Coronary artery (tissue), 2 donors: Measurements from ENCODE around the gene RUFY1.
"Not testable (repeated sequence)": the region's sequence is repeated elsewhere in the genome, so short reads cannot be mapped to it uniquely, and the experiment has no call there.

Source experiments
- DNase-seq: peaks from one replicate; pipeline ENCODE4 v3.0.0-alpha.2; 2017; ENCODE audit warnings: low spot score
- H3K27ac ChIP-seq, 2 donors: fragments of 200-600 bp; sonication (generic); one replicate each; pipeline ENCODE4 v1.5.1; 2016 to 2019
- H3K4me3 ChIP-seq: fragments of 200-600 bp; sonication (generic); 2 replicates; pipeline ENCODE4 v1.5.1; 2016; ENCODE audit warnings: mild to moderate bottlenecking, moderate library complexity
- CTCF ChIP-seq: fragments of 200-600 bp; sonication (generic); IDR thresholded peaks from one replicate; pipeline ENCODE4 v1.5.1; 2019; ENCODE audit warnings: antibody characterized with exemption

RUFY1 gene

GRCh38 chr5:179550511-179551342 lies at the start of gene RUFY1:
Gene RUFY1, plus strand, starts transcription at chr5:179550554. Its CDS starts 16 bp downstream, at chr5:179550570.
- peak within 1 kb of the TSS; percentile 92 to 96 for H3K27ac ChIP-seq

GRCh38 chr5:179501997-179502396 lies 48.4 kb upstream of the RUFY1 start:
- H3K4me3 ChIP-seq, H3K27ac ChIP-seq, DNase-seq: not testable (repeated sequence)

More at GRCh38 chr5:179550511-179551342, at the start of gene RUFY1:
- peak within 1 kb of the TSS; percentile 91 for H3K4me3 ChIP-seq
- DNase-seq = peak; percentile 86
- TF ChIP-seq CTCF = no peak

DNA sequence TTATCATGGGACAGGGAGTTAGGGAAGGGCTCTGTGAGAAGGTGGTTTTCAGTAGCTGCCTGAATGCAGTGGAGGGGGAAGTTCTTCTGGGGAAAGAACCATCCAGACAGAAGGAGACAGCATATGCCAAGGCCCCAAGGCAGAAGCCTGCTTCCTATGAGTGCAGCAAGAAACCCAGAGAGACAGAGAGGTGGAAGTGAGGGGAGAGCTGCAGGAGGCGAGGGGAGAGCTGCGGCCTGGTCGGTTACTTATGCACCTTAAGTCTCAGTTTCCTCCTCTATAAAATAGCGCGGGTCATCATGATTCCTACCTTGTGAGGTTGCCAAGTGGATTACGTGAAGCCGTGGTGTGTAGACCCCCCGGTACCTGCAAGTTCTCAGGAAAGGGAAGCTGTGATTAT lies 47.9 kb upstream of the RUFY1 start:
- not testable (repeated sequence) for DNase-seq, H3K27ac ChIP-seq, H3K4me3 ChIP-seq

DNA sequence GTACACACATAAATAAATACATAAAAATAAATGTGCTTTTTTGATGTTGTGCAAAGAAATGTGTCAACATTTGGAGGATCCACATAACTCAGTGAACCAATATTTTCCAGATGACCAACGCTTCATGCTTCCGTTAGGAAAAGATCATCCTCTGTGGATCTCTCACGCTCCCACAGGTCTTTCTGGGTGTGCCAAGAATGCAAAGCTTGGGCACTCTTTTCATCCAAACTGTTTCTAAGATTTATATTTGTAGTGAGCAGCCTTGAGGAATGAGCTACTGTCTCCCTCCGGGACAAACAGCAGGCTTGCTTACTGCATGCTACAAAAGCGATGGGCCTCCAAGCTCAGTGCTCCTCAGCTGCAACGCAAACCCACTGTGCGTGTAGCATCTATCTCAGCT lies 46.2 kb upstream of the RUFY1 start:
- no peak for DNase-seq
- TF ChIP-seq CTCF = no peak
- Histone ChIP-seq H3K27ac (no peak overlapping the region), H3K4me3 (no peak overlapping the region)

- DNase-seq = no peak
- H3K4me3 ChIP-seq = no peak overlapping the region
- TF ChIP-seq CTCF = no peak
- no peak overlapping the region for H3K27ac ChIP-seq
These were observed 45.6 kb upstream of the RUFY1 start for GRCh38 chr5:179504600-179505396.

GRCh38 chr5:179505636-179506261 lies 44.6 kb upstream of the RUFY1 start:
- DNase-seq = no peak
- TF ChIP-seq CTCF = no peak
- H3K4me3 ChIP-seq = no peak overlapping the region
- no peak overlapping the region for H3K27ac ChIP-seq

DNA sequence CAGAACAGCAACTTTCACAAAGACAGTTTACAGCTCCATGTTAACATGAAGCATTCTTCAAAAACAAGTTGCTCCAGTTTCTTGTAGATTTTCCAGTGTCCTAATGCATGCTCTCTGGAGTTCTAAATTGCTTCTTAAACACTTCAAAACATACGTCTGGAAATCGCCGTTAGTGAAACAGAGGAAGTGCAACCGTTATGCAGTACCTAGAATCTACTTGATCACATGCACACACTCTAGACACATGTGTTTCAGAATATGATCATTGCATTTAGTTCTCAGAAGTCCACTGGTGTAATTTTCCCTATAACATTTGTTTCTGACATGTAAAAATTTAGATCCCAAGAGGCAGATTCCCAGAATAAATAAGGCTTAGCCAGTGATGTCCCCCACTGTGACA lies 41.1 kb upstream of the RUFY1 start:
- Histone ChIP-seq H3K4me3 (no peak overlapping the region), H3K27ac (no peak overlapping the region)
- no peak for TF ChIP-seq CTCF
- DNase-seq = no peak
